Activated naive CD8-positive, alpha-beta T cell treated with anti-CD3 and anti-CD28 coated beads for 36 hours (primary cell): ENCODE measurements around the gene DCTN5. TPM values are rescaled to one million over a fixed set of nuclear protein-coding genes. Genes with fewer than 3 reads are reported as not detected.

Experiments used
- DNase-seq: peaks from one replicate; pipeline ENCODE4 v3.0.0; 2021
- H3K27ac Mint-ChIP-seq: one replicate; pipeline ENCODE4 v1.8.0; 2022; ENCODE audit warnings: mild to moderate bottlenecking, moderate library complexity, mixed read lengths
- H3K27me3 Mint-ChIP-seq: one replicate; pipeline ENCODE4 v1.8.0; 2022; ENCODE audit warnings: mild to moderate bottlenecking, mixed read lengths
- H3K36me3 Mint-ChIP-seq: one replicate; pipeline ENCODE4 v1.8.0; 2021; ENCODE audit warnings: mild to moderate bottlenecking, mixed read lengths
- H3K4me1 Mint-ChIP-seq: one replicate; pipeline ENCODE4 v1.8.0; 2021; ENCODE audit warnings: mixed read lengths
- H3K4me3 Mint-ChIP-seq: one replicate; pipeline ENCODE4 v1.8.0; 2022; ENCODE audit warnings: mild to moderate bottlenecking, moderate library complexity, mixed read lengths
- H3K9me3 Mint-ChIP-seq: one replicate; pipeline ENCODE4 v1.8.0; 2022; ENCODE audit warnings: mixed read lengths
- total RNA-seq, 2 experiments: library from RNA; stranded (reverse); gene quantifications; one replicate each; pipeline ENCODE4 v1.2.3, GENCODE V29; 2021

The DCTN5 gene
- total RNA-seq, 2 experiments from 2014 or later, result 81.3 to 88.0 TPM

DNA sequence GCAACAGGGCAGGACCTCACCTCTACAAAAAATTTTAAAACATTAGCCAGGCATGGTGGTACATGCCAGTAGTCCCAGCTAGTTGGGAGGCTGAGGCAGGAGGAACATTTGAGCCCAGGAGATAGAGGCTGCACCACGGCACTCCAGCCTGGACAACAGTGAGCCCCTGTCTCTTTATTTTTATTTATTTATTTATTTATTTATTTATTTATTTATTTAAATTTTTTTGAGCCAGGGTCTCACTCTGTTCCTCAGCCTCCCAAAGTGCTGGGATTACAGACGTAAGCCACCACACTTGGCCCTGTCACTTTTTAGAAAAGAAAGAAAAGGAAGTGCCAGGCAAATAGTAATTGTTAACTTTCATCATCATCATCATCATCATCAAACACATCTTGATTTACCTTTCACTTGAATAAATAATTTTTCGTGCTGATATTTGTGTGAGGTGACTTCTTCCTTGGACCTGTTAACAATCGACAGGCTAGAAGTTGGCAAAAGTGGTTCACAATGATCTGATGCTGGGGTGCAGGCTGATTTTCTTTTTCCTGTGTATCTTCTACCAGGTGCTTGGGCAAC lies 6.7 kb upstream of the DCTN5 start:
- H3K27me3 Mint-ChIP-seq, result no peaks in the 10 kb centered on the region
- H3K36me3 Mint-ChIP-seq, result peaks cover 38% of the 10 kb centered on the region
- H3K4me3 Mint-ChIP-seq, result no peak overlapping the region
- no peak overlapping the region for H3K27ac Mint-ChIP-seq
- no peaks in the 10 kb centered on the region for H3K9me3 Mint-ChIP-seq
- DNase-seq, result no peak
- peaks cover 16% of the 10 kb centered on the region for H3K4me1 Mint-ChIP-seq

DNA sequence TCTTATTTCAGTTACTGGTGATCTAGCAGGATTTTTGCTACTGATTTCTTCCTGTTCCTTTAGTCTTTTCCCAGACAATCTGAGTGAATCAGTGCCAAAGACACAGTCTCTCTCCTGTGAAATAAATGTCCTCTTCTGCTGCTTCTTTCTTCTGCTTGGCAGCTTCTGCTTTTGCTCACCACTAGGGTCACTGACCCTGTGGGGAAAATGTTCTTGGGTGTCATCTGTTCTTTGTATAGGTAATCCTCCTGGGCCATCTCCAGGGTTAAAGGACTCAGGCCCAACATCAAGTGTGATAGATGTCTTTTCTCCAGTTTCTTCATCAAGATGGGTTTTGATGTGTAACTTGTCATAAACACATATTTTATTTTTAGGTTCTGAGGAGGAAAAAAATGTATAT lies 5.3 kb upstream of the DCTN5 start:
- H3K27me3 Mint-ChIP-seq, result no peaks in the 10 kb centered on the region
- DNase-seq, result no peak
- no peak overlapping the region for H3K4me3 Mint-ChIP-seq
- no peak overlapping the region for H3K27ac Mint-ChIP-seq
- no peaks in the 10 kb centered on the region for H3K9me3 Mint-ChIP-seq
- peaks cover 32% of the 10 kb centered on the region for H3K36me3 Mint-ChIP-seq
- peaks cover 17% of the 10 kb centered on the region for H3K4me1 Mint-ChIP-seq

DNA sequence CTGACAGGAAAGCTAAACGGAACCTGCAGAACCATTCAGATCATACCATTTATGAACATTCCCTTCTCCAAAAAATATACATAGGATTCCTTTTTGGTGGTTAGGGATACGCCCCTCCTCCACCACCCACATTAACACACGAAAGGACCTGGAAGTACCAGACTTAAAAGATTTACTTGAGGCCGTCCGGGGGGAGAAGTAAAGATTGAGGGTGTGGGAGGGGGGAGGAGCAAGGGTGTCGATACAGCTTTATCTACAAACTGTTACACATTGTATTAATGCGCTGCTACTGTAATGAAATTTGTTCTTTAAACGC lies 693 bp upstream of the DCTN5 start:
- no peak for DNase-seq

DNA sequence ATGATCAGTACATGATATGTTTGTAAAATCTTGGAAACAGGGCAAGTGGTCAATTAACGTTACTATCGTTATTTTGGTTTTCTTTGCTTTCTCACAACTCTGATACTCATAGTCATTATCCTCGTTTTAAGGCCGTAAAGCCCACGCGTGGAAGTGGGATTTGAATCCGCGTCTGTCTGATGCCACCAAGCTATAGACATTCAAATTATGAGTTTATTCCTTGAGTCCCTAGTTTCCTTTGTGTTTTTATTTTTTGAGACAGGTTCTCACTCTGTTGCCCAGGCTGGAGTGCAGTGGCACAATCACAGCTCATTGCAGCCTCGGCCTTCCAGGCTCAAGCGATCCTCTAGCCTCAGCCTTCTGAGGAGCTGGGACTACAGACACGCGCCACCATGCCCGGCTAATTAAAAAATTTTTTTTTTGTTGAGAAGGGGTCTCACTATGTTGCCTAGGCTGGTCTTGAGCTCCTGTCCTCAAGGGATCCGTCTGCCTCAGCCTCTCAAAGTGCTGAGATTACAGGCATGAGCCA lies 1.0 kb downstream of the DCTN5 start:
- Mint-ChIP-seq H3K4me3 (peak overlapping the region; percentile 98), H3K36me3 (peaks cover 47% of the 10 kb centered on the region), H3K27me3 (no peaks in the 10 kb centered on the region), H3K9me3 (peaks cover 2% of the 10 kb centered on the region), H3K27ac (peak overlapping the region; percentile 96), H3K4me1 (peaks cover 31% of the 10 kb centered on the region)
- DNase-seq, result no peak

More for the DNA sequence above, 693 bp upstream of the DCTN5 start:
- H3K27me3 Mint-ChIP-seq, result no peaks in the 10 kb centered on the region
- H3K9me3 Mint-ChIP-seq, result peaks cover 2% of the 10 kb centered on the region
- peak overlapping the region; percentile 96 for H3K27ac Mint-ChIP-seq
- H3K4me1 Mint-ChIP-seq, result peaks cover 22% of the 10 kb centered on the region
- H3K36me3 Mint-ChIP-seq, result peaks cover 35% of the 10 kb centered on the region
- peak overlapping the region; percentile 98 for H3K4me3 Mint-ChIP-seq

DNA sequence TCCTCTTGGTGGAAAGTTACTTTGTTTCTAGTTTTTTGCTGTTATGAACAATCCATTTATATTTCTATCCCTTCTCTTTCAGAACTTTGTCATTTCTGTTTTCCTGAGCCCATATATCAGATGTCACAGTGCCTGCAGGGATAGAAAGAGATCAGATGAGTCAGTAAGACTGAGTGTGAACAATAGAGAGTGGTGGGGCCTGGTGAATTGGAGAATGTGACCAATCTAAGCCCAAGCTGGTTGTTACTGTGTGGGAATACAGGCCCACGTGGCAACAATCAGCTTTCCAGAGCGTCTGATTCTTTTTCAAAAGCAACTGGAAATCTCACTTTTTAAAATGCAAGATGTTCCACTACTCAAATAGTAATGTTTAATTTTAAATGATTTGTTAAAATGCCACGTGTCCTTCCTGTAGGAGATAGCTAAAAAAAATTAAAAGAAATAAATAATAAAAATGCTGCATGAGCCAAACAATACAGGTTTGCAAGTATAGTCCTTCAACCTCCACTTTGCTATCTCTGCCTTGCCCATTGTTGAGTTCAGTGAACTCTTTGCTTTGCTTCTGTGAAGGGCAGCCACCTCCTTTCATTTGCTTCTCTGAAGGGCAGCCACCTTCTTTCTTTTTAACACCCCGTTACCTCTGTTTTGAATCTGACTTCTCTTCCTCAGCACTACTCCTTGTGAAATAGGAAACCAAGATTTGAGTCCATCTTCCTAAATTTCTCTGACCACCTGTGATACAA lies 9.6 kb downstream of the DCTN5 start:
- H3K27me3 Mint-ChIP-seq, result no peaks in the 10 kb centered on the region
- H3K4me1 Mint-ChIP-seq, result peaks cover 31% of the 10 kb centered on the region
- H3K9me3 Mint-ChIP-seq, result no peaks in the 10 kb centered on the region
- no peak for DNase-seq
- H3K27ac Mint-ChIP-seq, result no peak overlapping the region
- peaks cover 55% of the 10 kb centered on the region for H3K36me3 Mint-ChIP-seq
- no peak overlapping the region for H3K4me3 Mint-ChIP-seq

DNA sequence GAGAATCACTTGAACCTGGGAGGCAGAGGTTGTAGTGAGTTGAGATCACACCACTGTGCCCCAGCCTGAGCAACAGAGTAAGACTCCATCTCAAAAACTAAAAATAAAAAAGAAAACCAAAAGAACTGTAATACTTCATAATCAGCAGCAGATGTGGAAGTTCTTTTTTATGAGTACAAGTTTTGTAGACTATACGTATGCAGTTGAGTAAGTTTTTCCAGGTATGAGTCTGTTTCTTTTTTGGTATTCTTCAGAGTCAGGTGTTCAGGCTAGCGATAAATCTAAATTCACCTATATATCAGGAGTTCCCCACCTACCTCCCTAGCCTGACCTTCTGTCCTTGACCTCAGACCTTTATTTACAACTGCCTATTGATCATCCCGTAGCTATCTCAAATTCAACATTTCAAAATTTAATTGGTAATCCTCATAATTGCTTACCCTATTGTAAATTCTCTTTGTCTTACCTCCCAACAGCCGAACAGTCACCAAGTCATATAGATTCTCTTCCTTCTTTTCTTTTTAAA lies 10.7 kb downstream of the DCTN5 start:
- Mint-ChIP-seq H3K9me3 (no peaks in the 10 kb centered on the region), H3K27me3 (no peaks in the 10 kb centered on the region), H3K27ac (no peak overlapping the region), H3K36me3 (peaks cover 44% of the 10 kb centered on the region), H3K4me3 (no peak overlapping the region), H3K4me1 (peaks cover 24% of the 10 kb centered on the region)
- no peak for DNase-seq

DNA sequence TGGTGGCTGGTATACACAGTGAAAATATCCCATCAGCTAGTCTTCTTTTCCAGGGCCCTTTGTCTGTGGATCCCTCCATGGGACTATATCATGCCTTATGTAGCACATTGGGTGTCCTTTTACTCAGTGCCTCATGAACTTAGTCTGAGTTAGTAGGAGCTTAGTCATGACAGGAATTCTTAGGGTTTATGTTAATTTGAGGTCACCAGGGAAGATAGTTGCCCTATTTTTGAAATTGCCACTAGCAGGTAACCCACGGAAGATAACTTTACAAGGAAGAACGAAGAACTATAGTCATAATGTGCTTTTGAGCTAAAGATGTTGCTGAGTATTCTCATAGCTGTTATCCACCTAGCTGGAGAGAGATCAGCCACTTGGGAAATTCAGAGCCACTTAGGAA lies 22.7 kb downstream of the DCTN5 start:
- H3K9me3 Mint-ChIP-seq, result no peaks in the 10 kb centered on the region
- H3K4me1 Mint-ChIP-seq, result peaks cover 3% of the 10 kb centered on the region
- H3K27me3 Mint-ChIP-seq, result no peaks in the 10 kb centered on the region
- no peak overlapping the region for H3K27ac Mint-ChIP-seq
- DNase-seq, result no peak
- no peak overlapping the region for H3K4me3 Mint-ChIP-seq
- peaks cover 36% of the 10 kb centered on the region for H3K36me3 Mint-ChIP-seq

DNA sequence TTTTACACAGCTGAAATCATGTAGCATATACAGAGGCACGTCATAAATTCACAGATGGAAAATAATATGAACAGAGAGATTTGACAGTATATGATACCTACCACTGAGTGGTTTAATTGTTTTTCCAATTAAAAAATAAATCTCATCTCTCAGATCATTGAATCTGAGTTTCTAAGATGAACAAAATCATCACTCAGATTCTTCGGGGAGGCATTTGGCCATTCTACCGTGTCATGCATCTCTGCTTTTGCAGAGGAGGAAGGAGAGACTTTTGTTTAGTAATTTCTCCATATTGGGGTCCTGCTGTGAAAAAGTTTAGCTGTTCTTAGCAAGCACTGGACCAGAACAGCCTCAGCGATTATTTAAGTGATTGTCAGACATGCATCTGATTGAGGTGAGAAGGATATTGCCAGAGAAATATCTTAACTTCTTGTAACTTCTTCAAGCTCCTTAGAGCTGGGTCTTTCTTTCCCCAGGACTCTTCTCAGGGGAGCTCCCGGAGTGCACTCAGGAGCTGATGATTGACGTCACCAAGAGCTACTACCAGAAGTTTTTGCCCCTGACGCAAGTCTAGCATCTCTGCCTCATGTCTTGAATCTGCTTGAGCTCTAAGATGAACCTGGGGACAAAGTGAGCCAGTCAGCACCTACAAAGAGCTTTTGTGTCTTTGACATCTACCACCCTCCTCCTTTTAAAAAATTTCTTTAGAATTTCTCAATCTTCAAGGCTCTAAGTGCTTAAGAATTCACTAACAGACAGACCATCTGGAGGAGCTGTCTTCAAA lies 25.5 kb downstream of the DCTN5 start:
- Mint-ChIP-seq H3K27me3 (no peaks in the 10 kb centered on the region), H3K4me1 (peaks cover 22% of the 10 kb centered on the region), H3K36me3 (peaks cover 41% of the 10 kb centered on the region), H3K9me3 (no peaks in the 10 kb centered on the region), H3K27ac (no peak overlapping the region), H3K4me3 (no peak overlapping the region)
- DNase-seq, result no peak

DNA sequence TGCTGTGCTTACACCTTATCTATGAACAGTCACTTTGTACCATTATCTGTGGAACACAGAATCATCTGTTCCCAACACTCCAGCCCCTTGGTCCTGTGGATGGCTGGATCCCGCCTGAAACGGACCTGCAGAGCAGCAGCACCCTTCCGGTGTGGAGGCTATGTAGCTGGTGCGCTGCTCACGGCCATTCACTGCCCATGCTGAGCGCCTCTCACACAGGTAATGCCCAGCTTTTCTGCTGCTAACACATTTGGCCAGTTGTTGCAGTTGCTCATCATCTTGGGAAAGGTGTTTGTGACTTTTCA lies 26.0 kb downstream of the DCTN5 start:
- H3K4me3 Mint-ChIP-seq, result no peak overlapping the region
- peaks cover 22% of the 10 kb centered on the region for H3K4me1 Mint-ChIP-seq
- peaks cover 38% of the 10 kb centered on the region for H3K36me3 Mint-ChIP-seq
- DNase-seq, result no peak
- no peak overlapping the region for H3K27ac Mint-ChIP-seq
- H3K27me3 Mint-ChIP-seq, result no peaks in the 10 kb centered on the region
- H3K9me3 Mint-ChIP-seq, result no peaks in the 10 kb centered on the region

DNA sequence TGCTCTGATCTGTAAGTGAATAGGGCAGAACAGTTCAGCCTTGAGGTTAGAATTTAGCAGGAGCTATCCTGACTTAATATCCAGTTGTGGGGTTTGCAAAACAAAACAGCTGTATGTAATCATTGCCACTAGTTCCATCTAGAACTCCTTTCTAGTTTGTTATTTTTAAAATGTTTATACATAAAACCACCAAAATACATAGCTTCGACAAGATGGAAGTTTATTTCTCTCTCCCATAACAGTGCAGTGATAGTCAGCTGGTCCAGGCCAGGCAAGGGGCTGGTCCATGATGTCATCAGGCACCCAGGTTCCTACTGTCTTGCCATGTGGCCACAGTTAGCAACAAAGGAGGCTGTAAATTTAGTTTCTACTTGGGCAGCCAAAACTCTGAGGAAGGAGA lies 27.0 kb downstream of the DCTN5 start:
- Mint-ChIP-seq H3K4me1 (peaks cover 22% of the 10 kb centered on the region), H3K36me3 (peaks cover 37% of the 10 kb centered on the region), H3K9me3 (no peaks in the 10 kb centered on the region), H3K27me3 (no peaks in the 10 kb centered on the region), H3K27ac (no peak overlapping the region), H3K4me3 (no peak overlapping the region)
- DNase-seq, result no peak

DNA sequence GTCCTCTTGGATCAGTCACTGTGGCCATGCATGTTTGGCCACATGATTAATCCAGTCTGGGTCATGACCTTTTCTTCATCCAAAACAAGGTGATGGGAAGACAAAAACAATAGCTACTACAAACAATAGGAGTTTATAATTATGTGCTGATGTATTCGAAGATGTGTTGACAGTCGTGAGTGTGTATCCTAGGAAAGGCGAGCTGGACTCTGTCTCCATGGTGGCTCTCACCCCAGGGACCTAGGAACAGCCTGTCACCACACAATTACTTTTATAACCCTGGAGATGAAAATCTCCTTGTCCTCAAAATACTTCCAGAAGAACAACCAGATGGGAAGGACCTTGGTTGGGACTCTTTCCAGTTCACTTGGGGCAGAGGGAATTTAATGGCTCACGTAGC lies 27.6 kb downstream of the DCTN5 start:
- H3K36me3 Mint-ChIP-seq, result peaks cover 37% of the 10 kb centered on the region
- peaks cover 22% of the 10 kb centered on the region for H3K4me1 Mint-ChIP-seq
- no peak for DNase-seq
- H3K4me3 Mint-ChIP-seq, result no peak overlapping the region
- no peaks in the 10 kb centered on the region for H3K27me3 Mint-ChIP-seq
- no peak overlapping the region for H3K27ac Mint-ChIP-seq
- H3K9me3 Mint-ChIP-seq, result no peaks in the 10 kb centered on the region

DNA sequence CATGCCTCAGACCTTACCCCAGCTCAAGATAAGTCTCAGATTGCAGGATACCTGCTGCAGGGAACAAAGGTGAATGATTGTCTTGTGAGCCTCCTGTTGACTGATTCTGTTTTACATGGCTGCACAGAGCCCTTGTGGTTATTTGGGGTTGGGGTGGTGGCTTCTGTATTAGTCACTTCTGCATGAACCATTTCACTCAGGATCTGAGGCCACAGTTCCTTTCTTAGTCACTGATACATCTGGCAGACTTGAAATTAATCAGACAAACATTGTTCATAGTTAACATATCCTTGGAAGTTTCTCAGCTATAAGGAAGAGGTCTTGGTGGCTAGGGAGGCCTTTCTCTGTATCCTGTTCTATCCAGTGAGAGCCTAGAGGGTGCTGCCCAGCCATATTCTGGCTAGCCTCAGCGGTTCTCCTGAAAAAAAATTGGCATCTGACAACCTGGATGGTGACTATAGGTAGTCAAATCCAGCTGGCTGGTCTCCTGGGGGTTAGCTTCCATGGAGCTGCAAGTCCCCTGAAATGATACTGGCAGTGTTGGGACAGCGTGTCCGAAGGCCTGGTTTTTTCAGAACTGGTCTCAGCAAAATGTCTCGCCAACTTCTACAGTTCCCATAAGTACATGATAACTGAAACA lies 29.0 kb downstream of the DCTN5 start:
- DNase-seq, result peak; percentile 54
- peaks cover 39% of the 10 kb centered on the region for H3K36me3 Mint-ChIP-seq
- no peaks in the 10 kb centered on the region for H3K27me3 Mint-ChIP-seq
- peaks cover 22% of the 10 kb centered on the region for H3K4me1 Mint-ChIP-seq
- peak overlapping the region; percentile 56 for H3K27ac Mint-ChIP-seq
- H3K9me3 Mint-ChIP-seq, result no peaks in the 10 kb centered on the region
- H3K4me3 Mint-ChIP-seq, result no peak overlapping the region

DNA sequence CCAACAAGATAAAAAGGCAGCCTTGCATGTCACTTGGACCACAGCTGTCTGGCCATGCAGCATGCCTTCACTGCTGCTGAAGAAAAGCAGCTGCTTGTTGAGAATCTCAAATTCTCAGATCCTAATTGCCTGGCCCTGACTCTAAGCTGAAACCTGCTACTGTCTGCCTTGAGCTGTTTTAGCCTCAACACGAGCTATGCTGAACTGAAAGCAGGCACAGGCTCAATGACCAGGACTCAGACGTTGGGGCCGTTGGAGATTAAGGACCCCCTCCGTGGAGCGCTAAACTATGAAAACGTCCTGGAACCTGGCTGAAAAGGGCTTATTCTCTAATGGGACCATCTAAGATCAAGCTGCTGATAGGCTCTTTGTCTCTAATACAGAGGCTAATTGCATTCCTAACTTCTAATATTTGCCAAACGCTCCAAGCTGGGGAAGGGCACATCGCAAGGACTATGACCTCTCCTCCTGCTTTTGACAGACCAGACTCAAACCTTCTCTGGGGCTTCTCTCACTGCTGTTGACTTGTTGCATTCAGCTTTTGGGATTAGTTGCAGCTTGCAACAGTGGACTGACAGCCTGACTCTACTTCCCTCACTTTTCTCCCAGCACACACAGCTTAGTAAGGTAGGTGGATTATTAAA lies 32.8 kb downstream of the DCTN5 start:
- no peaks in the 10 kb centered on the region for H3K9me3 Mint-ChIP-seq
- peaks cover 23% of the 10 kb centered on the region for H3K4me1 Mint-ChIP-seq
- H3K27ac Mint-ChIP-seq, result no peak overlapping the region
- no peaks in the 10 kb centered on the region for H3K27me3 Mint-ChIP-seq
- H3K36me3 Mint-ChIP-seq, result peaks cover 32% of the 10 kb centered on the region
- DNase-seq, result no peak
- H3K4me3 Mint-ChIP-seq, result no peak overlapping the region

DNA sequence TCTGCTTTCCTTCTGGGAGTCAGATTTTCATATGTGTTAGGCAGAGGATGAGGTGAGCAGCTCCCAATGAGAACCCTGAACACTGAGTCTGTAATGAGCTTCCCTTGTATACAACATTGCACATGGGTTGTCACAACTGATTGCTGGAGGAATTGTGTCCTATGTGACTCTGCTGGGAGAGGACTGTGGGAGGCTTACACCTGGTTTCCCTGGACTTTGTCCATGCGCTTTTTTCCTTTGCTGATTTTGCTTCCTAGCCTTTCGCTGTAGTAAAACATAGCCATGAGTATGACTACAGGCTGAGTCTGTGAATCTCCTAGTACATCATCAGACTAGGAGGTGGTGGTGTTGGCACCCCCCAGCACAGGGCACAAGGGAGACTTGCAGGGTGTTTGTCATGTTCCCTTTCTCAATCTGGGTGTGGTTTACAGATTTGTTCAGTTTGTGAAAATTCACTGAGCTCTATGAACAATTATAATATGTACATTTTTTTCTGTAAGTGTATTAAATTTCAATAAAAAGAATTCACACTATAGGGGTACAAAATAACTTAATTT lies 35.7 kb downstream of the DCTN5 start:
- Mint-ChIP-seq H3K27me3 (no peaks in the 10 kb centered on the region), H3K4me1 (peaks cover 9% of the 10 kb centered on the region), H3K27ac (no peak overlapping the region), H3K9me3 (no peaks in the 10 kb centered on the region), H3K4me3 (no peak overlapping the region), H3K36me3 (peaks cover 33% of the 10 kb centered on the region)
- no peak for DNase-seq
